HG03108 (cell line): ENCODE measurements around the gene ARMH3.

Experiments used
- ATAC-seq: cut with Tn5 transposase; IDR thresholded peaks from one replicate; pipeline ENCODE4 v1.9.1; 2021; ENCODE audit warnings: moderate library complexity; ENCODE audit not compliant: unreplicated experiment

Gene ARMH3, protein sequence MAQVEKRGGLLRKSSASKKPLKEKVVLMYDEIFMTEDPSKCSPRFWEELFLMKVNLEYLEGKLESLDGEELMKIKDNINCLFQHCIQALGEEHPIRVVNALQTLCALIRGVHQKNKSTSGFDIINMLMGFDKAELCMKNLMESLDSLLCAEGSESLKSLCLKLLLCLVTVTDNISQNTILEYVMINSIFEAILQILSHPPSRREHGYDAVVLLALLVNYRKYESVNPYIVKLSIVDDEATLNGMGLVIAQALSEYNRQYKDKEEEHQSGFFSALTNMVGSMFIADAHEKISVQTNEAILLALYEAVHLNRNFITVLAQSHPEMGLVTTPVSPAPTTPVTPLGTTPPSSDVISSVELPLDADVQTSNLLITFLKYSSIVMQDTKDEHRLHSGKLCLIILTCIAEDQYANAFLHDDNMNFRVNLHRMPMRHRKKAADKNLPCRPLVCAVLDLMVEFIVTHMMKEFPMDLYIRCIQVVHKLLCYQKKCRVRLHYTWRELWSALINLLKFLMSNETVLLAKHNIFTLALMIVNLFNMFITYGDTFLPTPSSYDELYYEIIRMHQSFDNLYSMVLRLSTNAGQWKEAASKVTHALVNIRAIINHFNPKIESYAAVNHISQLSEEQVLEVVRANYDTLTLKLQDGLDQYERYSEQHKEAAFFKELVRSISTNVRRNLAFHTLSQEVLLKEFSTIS

DNA sequence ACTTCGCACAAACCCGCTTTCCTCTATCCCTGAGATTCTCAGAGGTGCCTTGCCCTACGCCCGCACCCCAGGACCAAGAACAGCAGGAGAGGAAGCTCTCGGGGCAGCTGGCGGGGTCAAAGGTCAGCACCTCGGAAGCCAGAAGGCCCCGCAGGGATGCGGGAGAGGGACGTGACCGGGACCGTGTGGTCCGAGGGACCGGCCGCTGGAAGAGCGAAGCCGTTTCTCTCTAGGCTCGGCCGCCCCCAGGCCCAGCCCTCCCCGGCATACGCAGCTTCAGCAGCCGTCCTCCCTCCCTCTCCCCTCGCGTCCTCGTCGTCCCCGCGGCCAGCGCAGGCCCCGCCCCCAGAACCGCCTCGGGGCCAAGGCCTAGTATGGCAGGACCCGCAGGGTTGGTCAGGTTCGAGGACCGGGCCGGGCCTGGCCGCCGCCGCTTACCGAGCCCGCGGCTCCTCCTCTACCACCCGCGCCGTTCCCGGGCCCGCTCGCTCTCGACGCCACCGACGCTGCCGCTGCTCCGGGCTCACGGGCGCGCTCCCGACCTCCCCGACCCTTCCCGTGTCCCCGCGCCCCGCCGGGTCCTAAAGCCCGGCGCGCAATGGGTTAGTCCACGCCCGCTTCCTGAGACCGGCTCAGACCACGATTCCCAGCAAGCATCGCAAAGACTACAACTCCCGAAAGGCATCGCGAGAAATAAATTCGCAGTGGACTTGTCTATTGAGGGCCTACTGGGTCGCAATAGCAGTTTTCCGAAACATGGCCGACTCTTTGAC is at the start of gene ARMH3:
ARMH3 (minus strand) TSS at position 527 of the 773 bp plus-strand sequence. CDS start 16,059 bp downstream, outside the sequence.
- ATAC-seq = peak; percentile 93

DNA sequence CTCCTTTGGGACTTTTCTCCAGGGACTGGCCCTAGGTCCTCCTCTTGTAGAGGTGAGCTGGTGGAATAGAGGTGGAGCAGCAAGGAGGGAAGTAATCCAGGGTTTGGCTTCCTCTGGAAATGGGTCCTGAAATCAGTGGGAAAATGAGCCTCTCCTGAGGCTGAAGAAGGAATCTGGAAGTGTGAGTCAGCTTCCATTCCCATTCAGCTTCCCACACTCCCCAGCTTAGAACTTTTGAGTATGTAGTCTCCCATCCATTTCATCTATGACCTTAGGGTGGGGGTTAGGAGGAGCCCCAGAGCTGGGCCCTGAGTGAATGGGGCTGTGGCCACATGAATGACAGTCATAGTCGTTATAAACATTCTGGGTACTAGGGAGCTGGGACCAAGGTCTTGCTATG is 46.4 kb upstream of the ARMH3 start:
- ATAC-seq = no peak

DNA sequence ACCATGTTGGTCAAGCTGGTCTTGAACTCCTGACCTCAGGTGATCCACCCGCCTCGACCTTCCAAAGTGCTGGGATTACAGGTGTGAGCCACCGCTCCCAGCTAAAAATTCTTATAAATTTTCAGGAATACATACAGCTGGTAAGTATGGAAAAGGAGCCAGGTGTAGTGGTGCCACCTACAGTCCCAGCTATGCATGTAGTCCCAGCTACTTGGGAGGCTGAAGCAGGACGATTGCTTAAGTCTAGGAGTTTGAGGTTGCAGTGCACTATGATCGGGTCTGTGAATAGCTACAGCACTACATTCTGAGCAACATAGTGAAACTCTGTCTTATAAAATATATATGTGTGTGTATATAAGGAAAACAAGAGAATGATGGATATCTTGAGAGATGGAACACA is 45.2 kb upstream of the ARMH3 start:
- ATAC-seq = no peak

GRCh38 chr10:102096449-102096848 is 40.5 kb upstream of the ARMH3 start:
- ATAC-seq = no peak

DNA sequence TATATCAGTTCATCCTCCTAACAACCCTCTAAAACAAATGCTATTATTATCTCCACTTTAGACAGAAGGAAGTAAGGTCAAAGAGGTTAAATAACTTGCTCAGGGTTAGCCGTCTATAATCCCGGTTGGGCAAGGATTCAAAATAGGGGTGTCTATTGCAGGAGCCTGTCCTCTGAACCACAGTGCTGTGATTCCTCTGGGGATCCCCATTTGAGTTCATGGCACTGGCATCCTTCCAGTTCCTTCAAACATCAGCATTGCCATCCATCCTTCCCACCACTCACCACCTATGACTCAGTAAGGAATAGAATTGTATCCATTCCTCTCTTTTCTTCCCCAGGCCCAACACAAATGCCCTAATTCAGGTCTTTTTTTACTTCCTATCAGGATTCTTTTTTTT is 34.8 kb upstream of the ARMH3 start:
- no peak for ATAC-seq

- ATAC-seq = no peak
Observed at GRCh38 chr10:102086196-102086595, 30.2 kb upstream of the ARMH3 start.

- no peak for ATAC-seq
Observed at GRCh38 chr10:102085336-102085735, 29.4 kb upstream of the ARMH3 start.

DNA sequence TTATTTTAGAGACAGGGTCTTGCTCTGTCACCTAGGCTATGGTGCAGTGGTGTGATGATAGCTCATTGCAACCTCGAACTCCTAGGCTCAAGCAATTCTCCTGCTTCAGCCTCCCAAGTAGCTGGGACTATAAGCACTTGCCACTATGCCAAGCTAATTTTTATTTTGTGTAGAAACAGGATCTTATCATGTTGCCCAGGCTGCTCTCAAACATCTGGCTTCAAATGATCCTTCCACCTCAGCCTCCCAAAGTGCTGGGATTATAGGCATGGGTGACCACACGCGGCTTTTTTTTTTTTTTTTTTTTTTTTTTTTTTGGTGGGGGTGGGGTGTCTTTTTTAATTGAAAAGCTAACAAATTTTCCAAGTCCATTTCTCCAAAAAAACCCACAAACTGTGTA is 27.6 kb upstream of the ARMH3 start:
- no peak for ATAC-seq

DNA sequence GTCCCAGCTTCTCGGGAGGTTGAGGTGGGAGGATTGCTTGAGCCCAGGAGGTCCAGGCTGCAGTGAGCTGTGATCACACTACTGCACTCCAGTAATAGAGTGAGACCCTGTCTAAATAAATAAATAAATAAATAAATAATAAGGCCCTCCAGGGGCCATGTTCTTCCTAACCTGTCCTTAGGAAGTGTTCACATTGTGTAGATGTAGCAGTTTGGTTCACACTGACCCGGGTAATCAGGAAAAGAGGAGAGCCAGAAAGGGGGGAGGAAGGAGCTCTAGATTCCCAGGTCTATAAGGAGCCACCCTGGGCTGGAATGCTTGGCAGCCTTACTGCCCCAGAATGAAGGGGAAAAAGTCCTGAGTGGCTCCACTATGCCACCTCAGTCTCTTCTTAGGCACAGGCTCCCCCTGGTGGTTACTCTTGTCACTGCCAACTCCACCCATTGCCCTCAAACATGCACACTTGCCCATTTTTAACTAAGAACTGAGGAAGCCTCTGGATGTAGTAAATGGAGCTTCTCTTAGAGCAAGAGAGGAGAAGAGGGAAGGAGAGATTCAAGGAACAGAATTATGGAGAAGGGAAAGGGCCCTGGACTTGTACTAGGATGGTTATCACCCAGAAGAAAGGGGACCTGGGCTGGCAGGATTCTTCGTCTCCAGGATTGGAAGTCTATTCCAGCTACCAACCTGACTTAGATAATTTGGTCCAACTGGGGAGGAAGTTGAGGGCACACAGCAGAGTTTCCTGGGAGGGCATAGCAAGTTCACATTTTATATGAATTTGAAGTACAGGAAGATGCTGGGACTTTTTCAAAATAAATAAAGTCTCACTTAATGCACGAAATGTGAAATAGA is 16.9 kb upstream of the ARMH3 start:
- no peak for ATAC-seq

DNA sequence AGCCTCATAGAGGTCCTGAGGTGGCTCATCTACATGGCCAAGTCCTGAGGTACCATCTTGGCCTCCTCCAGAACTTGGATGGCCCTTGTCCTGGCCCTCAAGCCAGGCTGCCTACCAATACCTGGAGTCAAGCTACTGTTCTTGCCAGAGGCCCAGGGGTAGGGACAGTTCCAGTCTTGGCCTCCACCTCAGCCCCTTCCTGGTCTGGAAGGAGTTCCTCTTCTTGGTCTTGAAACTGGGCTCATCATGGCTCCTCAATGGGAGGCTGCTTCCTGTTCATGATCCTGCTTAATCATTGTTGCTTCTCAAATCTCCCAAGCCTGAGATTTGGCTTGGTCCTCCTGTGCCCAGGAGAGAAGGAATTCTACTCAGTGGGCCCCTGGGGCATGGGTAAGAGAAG is 13.1 kb upstream of the ARMH3 start:
- ATAC-seq = no peak

- no peak for ATAC-seq
Observed at GRCh38 chr10:102068216-102068615, 12.2 kb upstream of the ARMH3 start.

DNA sequence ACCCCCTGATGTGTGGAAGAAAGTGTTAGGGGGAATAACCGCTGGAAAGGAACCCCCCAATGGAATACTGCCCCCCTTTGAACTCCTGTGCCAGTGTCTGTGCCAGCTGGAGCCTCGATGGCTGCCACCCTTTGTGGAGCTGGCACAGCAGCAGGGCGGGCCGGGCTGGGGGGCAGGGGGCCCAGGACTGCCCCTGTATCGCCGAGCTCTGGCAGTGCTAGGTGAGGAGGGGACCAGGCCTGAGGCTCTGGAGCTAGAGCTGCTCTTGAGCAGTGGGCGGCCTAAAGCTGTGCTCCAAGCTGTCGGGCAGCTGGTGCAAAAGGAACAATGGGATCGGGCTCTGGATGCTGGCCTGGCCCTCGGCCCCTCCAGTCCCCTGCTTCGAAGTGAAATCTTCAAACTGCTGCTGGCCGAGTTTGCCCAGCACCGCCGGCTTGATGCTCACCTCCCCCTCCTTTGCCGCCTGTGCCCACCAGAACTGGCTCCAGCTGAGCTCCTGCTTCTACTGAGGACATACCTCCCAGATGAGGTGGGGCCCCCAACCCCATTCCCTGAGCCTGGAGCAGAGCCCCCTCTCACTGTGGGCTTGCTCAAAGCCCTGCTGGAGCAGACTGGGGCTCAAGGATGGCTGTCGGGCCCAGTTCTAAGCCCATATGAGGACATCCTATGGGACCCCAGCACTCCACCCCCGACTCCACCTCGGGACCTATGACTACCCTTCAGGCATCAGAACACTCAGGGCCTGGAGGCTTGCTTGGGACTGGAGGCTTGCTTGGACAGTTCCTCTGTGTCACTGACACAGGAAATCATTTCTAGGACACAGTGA is 11.3 kb upstream of the ARMH3 start:
- no peak for ATAC-seq

GRCh38 chr10:102066399-102067088 is 10.6 kb upstream of the ARMH3 start:
- ATAC-seq = no peak

DNA sequence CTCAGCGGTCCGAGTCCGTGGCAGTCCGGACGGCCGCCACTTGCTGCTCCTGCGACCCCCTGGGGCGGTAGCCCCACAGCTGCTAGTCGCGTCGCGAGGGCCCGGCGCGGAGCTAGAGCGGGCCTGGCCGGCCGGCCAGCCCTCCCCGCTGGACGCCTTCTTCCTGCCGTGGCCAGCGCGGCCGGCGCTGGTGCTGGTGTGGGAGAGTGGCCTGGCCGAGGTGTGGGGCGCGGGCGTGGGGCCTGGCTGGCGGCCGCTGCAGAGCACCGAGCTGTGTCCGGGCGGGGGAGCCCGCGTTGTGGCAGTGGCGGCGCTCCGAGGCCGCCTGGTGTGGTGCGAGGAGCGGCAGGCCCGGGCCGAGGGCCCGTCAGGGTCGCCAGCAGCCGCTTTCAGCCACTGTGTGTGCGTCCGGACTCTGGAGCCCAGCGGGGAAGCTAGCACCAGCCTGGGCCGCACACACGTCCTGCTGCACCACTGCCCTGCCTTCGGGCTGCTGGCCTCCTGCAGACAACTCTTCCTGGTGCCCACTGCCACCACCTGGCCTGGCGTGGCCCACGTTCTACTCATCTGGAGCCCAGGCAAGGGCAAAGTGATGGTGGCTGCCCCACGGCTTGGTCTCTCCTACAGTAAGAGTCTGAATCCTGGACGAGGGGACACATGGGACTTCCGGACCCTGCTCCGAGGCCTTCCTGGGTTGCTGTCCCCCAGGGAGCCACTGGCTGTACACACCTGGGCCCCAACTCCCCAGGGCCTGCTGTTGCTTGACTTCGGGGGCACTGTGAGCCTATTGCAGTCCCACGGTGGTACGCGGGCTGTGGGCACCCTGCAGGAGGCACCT is 9.8 kb upstream of the ARMH3 start:
- ATAC-seq = peak; percentile 18

DNA sequence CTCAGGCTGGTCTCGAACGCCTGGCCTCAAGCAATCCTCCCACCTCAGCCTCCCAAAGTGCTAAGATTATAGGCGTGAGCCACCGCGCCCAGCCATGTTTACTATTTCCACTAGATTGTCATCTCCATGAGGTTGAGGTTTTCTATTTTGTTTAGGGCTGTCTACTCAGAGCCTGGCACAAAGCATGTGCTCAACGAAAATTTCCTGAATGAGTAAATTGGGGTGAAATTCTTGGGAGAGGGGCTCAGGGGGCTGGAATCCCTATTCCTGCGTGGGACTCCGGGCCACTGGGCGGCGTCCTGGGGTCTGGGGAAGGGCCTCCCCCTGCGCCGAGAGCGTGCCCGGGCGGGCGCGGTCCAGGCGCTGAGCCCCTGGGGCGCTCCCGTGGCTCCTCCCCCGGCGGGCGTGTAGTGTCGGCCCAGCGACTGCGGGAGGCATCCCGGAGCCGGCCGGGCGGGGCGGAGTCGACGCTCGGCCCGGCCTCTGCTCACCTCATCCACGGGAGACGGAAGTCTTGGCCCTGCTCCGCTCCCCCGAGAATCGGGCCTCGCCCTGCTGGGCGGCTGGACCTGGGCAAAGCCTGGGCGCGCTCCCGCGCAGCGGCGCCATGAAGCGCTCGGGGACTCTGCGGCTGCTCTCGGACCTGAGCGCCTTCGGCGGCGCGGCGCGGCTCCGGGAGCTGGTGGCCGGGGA is 9.0 kb upstream of the ARMH3 start, which contains the start of gene HPS6:
HPS6 (plus strand) TSS at position 482 of the 693 bp plus-strand sequence; CDS start at position 608, 126 bp downstream.
- peak; percentile 93 for ATAC-seq

DNA sequence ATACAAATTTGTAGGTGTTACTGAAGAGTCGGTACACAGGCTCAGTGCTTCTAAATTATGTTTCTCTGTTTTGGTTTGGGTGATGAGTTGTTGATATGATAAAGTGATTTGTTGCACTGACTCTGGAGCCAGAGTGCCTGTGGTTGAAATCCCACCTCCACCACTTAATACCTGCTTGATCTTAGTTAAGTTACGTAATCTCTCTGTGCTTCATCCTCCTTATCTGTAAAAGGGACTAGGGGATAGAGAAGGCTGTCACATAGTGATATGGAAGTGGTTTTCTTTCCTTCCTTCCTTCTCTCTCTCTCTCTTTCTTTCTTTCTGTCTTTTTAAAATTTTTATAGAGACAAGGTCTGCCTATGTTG is 8.5 kb upstream of the ARMH3 start:
- ATAC-seq = no peak

GRCh38 chr10:102059987-102060386 is 4.0 kb upstream of the ARMH3 start:
- no peak for ATAC-seq
